ENCODE measurements around the gene KMT2B.
A peak's percentile ranks its signal among the peaks of the same experiment; 100 is the strongest.
"Not testable (repeated sequence)": the region's sequence is repeated elsewhere in the genome, so short reads cannot be mapped to it uniquely, and the experiment has no call there.

KMT2B gene, protein sequence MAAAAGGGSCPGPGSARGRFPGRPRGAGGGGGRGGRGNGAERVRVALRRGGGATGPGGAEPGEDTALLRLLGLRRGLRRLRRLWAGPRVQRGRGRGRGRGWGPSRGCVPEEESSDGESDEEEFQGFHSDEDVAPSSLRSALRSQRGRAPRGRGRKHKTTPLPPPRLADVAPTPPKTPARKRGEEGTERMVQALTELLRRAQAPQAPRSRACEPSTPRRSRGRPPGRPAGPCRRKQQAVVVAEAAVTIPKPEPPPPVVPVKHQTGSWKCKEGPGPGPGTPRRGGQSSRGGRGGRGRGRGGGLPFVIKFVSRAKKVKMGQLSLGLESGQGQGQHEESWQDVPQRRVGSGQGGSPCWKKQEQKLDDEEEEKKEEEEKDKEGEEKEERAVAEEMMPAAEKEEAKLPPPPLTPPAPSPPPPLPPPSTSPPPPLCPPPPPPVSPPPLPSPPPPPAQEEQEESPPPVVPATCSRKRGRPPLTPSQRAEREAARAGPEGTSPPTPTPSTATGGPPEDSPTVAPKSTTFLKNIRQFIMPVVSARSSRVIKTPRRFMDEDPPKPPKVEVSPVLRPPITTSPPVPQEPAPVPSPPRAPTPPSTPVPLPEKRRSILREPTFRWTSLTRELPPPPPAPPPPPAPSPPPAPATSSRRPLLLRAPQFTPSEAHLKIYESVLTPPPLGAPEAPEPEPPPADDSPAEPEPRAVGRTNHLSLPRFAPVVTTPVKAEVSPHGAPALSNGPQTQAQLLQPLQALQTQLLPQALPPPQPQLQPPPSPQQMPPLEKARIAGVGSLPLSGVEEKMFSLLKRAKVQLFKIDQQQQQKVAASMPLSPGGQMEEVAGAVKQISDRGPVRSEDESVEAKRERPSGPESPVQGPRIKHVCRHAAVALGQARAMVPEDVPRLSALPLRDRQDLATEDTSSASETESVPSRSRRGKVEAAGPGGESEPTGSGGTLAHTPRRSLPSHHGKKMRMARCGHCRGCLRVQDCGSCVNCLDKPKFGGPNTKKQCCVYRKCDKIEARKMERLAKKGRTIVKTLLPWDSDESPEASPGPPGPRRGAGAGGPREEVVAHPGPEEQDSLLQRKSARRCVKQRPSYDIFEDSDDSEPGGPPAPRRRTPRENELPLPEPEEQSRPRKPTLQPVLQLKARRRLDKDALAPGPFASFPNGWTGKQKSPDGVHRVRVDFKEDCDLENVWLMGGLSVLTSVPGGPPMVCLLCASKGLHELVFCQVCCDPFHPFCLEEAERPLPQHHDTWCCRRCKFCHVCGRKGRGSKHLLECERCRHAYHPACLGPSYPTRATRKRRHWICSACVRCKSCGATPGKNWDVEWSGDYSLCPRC (N-terminal part only)

DNA sequence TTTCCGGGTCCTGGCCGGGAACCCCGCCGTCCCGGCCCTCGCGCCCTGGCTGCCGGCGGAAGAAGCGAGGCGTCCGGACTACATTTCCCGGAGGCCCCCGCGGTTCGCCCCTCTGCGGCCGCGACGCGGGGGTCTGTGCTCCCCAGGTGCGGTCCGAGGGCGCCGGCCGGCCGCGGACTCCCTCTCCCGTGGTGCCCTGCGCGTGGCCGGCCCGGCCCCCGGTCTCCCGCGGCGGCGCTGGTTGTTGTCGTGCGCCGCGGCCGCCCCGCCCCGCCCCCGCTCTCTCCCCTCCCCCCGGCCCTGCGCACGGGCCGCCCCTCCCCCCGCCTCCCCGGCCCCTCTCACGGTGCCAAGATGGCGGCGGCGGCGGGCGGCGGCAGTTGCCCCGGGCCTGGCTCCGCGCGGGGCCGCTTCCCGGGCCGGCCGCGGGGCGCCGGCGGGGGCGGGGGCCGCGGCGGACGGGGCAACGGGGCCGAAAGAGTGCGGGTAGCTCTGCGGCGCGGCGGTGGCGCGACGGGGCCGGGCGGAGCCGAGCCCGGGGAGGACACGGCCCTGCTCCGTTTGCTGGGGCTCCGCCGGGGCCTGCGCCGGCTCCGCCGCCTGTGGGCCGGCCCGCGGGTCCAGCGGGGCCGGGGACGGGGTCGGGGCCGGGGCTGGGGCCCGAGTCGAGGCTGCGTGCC is at the start of gene KMT2B:
Gene KMT2B, plus strand, starts transcription at position 339 of the 680 bp plus-strand sequence. Its CDS starts 16 bp downstream, at position 355.
- no peak for DNase-seq (ENCODE audit: low spot score)

DNA sequence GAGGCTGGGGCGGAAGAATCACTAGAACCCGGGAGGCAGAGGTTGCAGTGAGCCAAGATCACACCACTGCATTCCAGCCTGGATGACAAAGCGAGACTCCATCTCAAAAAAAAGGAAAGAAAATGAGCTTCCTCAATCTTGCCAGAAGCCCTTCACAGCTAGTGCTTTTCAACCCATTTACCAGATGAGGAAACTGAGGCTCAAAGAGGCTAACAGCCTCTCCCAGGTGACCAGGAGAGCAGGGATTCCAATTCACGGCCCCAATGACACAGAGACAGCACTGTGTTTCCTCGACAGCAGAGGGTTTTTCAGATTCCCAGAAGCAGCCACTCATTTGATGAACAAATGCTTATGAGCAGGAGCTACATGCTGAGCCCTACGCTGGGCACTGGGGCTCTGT is 48.2 kb upstream of the KMT2B start:
- no peak for DNase-seq (ENCODE audit: low spot score)

DNA sequence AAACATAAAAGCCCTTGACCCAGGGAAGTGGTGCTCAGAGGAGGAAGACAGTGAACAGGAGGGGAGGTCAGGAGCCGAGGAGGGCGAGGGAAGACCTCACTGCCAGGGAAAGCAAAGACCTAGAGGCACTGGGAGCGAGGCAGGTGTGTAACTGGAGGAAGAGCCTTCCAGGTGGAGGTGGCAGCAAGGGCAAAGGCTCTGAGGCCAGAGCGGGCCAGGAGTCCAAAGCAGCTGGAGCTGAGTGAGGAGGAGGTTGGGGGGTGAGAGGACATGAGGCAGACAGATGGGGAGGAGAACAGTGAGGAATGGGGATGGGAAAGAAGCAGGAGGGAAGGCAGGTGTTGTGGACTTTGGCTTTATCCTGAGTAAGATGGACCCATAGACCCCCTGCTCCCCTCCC is 47.8 kb upstream of the KMT2B start:
- no peak for DNase-seq (ENCODE audit: low spot score)

DNA sequence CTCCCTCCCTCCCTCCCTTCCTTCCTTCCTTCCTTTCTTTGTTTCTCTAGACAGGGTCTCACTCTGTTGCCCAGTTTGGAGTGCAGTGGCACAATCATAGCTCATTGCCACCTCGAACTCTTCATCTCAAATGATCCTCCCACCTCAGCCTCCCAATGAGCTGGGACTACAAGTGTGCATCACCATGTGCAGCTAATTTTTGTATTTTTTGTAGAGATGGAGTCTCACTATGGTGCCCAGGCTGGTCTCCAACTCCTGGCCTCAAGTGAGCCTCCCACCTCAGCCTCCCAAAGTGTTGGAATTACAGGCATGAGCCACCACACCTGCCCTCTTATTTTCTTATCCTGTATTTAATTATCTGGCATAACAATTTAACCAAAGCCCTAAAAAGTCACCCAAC is 47.1 kb upstream of the KMT2B start:
- DNase-seq (ENCODE audit: low spot score): no peak

DNA sequence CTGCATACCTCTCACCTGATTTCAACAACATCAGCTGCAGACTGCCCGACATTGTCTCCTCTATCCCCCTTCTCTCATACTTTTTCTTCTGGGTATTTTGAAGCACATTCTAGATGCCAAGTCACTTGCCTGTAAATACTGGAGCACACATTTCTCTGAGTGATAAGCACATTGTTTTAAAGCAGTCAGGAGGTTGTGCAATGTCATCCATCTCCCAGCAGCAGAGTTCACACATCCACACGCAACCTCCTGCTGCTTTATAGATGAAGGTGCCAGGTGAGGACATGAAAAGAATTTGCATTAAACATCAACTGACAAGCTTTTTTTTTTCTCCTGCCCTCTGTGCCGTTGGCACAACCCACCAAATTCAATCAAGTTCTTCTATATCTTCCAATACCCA is 46.0 kb upstream of the KMT2B start:
- no peak for DNase-seq (ENCODE audit: low spot score)

DNA sequence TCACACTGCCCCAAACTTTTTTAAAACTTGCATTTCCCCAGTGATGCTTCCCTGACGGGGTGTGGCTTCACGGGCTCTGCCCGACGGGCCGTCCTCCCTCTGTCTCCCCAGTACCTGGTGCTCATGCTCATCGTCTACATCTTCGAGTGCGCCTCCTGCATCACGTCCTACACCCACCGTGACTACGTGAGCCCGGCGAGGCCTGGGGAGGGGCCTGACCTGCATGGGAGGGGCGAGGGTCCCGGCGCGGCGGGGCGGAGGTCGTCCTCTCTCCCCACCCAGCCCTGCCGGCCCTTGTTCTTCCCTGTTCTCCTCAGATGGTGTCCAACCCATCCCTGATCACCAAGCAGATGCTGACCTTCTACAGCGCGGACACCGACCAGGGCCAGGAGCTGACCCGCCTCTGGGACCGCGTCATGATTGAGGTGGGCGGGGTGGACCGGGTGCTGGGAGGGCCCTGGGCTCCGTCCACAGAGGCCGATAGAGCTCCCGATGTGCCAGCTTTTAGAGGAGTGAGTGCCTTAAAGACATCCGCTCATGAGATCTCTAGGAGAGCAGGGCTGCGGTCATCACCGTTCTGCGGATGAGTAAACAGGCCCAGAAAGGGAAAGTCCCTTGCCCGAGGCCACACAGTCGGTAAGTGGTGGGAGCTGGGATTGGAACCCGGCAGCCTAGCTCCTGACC is 44.5 kb upstream of the KMT2B start:
- peak; percentile 27 for DNase-seq (ENCODE audit: low spot score)

DNA sequence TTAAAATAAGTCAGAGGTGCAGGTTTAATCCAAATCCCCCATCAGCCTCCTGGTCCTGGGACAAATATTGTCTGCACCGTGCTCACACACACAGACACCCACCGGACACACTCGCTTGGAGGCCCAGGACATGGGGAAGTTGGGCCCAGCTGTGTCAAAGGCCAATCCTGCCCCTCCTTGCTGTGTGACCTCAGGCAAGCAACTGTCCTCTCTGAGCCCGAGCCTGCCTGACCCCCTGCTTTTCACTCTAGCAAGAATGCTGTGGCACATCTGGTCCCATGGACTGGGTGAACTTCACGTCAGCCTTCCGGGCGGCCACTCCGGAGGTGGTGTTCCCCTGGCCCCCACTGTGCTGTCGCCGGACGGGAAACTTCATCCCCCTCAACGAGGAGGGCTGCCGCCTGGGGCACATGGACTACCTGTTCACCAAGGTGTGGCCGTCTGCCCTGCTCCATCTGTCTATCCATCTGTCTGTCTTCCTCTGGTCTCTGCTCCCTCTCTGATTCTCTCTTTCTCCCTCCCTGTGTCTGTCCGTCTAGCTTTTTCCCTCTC is 42.1 kb upstream of the KMT2B start:
- DNase-seq (ENCODE audit: low spot score): no peak

DNA sequence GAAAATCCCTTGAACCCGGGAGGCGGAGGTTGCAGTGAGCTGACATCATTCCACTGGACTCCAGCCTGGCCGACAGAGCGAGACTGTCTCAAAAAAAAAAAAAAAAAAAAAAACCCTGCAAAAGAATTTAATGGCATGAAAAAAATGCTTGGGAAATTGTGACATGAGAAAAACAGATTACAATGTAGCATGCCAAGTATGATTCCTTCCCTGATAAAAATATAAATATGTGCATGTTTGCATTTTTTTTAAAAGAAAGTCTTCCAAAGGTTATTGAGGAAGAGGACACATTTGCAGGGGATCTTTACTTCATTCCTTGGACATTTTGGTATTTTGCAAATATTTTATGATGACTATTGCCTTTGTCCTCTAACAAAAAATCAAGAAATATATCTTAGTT is 28.0 kb upstream of the KMT2B start:
- no peak for DNase-seq (ENCODE audit: low spot score)

DNA sequence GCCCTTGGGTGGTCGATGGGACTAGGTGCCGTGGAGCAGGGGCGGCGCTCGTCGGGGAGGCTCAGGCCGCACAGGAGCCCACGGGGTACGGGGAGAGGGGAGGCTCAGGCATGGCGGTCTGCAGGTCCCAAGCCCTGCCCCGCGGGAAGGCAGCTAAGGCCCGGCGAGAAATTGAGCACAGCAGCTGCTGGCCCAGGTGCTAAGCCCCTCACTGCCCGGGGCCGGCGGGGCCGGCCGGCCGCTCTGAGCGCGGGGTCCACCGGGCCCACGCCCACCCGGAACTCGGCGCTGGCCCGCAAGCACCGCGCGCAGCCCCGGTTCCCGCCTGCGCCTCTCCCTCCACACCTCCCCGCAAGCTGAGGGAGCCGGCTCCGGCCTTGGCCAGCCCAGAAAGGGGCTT is 26.7 kb upstream of the KMT2B start:
- not testable (repeated sequence) for DNase-seq (ENCODE audit: low spot score)

DNA sequence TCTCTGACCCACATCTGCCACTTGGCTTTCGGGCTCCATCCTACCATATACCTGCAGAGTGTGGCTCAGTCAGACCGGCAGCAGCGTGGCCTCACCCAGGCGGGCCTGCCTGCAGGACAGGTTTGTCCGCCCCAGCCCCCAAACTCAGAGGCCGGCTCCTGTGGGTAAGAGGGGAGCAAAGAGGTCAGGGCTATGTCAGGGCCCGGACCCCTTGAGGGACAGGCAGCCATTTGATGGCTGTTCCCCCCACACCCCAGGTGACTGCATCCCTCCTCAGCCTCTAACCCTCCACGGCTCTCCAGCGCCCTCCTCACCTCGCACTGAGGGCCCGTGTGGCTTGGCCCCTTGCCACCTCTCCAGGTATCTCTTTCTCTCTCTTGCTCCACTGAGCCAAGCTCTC is 25.8 kb upstream of the KMT2B start:
- DNase-seq (ENCODE audit: low spot score): no peak

DNA sequence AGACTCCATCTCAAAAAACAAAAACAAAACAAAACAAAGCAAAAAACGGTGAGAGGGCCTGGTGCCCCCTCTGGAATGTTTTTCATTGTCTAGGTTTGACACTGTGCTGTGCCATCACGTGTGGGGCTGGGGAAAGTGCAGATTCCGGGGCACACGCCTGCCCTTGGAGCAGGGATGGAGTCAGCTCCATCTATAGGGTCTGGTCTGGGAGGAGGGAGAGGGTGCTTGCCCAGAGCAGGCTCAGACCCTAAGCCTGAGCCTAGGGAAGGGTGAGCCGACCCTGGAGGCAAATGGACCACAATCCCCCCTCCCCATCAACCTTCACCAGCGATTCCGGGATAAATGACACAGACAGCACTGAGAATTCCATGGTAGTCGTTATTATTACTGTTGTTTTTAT is 24.4 kb upstream of the KMT2B start:
- DNase-seq (ENCODE audit: low spot score): no peak

DNA sequence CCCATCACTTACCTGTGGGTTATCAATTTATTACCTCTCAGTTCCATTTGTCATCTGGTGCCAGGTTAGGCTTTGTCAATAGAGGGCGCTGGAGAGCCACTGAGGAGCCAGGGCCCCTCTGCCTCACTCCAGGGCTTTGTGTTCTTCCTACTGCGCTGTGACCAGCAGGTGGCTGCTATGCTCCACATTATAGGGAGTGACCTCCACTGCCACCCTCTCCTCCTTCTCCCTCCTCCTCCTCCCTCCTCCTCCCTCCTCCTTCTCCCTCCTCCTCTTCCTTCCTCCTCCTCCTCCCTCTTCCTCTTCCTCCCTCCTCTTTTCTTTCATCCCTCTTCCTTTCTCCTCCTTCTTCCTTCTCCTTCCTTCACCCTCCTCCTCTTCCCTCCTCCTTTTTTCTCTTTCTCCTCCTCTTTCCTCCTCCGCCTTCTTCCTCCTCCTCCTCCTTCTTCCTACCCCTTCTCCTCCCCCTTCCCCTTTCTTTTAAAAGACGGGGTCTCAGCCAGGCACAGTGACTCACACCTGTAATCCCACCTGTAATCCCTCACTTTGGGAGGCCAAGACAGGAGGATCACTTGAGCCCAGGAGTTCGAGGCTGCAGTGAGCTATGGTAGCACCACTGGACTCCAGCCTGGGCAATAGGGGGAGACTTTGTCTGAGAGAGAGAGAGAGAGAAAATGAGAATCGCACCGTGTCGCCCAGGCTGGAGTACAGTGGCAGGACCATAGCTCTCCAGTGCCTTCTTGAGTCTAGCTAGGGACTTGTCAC is 23.8 kb upstream of the KMT2B start:
- peak; percentile 90 for DNase-seq (ENCODE audit: low spot score)

DNA sequence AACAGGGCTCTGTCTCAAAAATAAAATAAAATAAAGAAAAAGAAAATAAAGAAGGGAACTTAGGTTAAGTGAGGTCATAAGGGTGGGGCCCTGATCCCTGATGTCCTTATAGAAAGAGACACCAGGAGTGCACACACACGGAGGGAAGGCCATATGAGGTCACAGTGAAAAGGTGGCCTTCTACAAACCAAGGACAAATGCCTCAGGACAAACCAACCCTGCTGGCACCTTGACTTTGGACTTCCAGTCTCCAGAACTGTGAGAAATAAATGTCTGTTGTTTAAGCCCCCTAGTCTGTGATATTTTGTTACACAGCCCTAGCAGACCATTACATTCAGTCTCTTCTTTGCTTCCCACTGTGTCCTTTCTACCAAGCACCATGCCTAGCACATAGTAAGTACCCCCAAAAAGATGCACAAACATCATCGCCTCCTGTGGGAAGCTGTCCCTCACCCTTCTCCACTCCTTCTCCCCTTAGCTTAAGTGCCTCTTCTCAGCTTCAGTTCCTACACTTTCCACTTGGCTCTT is 21.8 kb upstream of the KMT2B start:
- no peak for DNase-seq (ENCODE audit: low spot score)

DNA sequence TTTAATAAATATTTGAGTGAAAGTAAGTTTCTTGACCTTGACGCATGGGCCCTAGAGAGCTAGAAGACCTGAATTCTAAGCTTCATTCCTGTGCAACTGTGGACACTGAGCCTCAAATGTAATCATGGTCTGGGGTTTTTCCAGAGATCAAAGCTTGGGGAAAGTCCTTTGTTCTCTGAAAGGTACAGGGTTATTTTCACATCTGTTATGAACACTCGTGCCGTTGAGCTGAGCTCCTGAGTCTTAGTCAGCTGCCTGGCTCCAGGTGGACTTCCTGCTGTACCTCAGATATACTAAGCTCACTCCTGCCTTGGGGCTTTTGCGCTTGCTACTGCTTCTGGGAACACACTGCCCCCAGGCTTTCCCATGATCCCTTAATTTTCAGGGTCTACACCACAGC is 21.0 kb upstream of the KMT2B start:
- no peak for DNase-seq (ENCODE audit: low spot score)

DNA sequence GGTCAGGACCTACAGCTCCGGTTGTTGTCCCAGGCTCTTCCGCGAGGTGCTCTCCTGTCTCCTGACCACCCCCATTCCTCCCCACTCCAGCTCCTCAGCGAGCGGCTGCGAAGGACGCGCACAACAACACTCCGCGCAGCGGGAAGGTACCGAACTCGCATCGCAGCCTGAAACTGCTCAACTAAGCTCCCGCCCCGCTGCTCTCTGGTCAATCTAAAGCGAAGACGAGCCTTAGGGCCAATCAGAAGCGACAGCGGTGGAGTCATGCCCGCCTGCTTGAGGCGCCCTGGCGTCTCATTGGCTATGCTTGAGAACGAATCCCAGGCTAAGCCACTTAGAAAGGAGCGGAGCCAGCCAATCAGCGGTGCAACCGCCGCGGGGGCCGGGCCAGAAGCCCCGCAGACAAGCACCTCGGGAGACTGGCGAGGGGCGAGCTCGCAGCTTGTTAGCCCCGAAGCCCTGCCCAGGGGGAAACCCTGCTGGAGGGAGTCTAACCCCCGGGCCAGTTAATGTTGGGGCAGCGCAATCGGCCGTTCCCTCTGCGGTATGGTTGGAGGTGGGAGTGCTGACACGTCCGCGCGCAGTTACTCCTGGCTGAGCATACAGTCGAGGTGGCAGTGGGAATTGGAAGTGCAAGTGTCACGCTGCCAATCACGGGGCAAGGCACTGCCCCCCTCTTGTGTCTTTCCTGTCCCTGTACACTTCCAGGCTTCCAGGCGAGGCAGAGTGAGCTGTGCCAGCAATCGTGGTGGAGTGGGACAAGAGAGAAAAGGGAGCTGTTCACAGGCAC is 15.4 kb upstream of the KMT2B start:
- DNase-seq (ENCODE audit: low spot score): peak; percentile 95

DNA sequence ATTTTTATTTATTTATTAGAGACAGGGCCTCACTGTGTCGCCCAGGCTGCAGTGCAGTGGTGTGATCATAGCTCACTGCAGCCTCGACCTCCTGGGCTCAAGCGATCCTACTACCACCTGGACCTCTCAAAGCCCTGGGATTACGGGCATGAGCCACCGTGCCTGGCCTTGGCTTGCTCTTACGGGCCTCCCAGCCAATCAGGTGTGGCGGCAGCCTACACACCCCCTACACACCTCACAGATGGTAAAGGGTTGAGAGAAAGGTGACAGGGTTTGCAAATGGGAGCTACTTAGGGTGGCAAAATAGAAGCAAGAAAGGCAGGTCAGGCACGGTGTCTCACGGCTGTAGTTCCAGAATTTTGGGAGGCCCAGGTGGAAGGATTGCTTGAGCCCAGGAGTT is 14.5 kb upstream of the KMT2B start:
- DNase-seq (ENCODE audit: low spot score): no peak

DNA sequence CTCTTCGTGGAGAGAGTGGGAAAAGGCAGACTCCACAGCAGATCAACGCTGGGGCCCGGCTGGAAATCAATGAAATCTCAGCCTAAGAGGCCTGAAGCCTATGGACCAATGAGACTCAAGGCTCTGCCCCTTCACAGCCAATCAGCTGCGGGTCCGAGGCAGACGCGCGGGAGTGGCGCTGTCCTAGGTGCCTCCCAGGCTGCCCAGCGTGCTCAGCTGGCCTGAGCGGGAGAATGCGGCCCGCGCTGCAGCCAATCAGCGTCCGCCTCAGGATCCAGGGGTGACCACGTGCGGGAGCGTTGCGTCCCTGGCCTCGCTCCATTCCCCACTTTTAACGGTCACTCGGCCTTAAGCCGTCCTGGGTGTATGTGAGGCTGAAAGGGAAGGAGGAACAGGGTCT is 13.6 kb upstream of the KMT2B start, which contains the start of gene ZBTB32:
Gene ZBTB32, plus strand, starts transcription at position 341 of the 400 bp plus-strand sequence. CDS start 10,069 bp downstream, outside the sequence.
- no peak for DNase-seq (ENCODE audit: low spot score)

DNA sequence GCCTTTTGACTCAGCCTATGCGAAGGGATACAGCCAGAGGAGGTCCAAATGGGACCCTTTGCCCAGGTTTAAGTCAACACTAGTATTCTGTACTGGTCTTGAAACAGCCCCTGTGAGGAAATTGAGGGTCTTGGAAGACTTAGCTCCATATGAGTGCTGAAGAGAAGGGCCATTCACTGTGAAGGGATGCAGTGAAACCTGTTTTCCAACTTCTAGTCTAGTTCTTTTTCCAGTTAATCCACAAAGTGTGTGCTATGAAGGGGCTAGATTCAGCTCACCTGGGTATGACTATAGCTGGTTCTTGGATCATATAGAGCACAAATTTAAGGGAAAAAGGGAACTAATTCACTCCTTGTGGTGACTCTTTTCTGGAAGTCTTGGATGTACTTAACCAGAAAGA is 9.4 kb upstream of the KMT2B start:
- DNase-seq (ENCODE audit: low spot score): no peak

Data from CD4-positive, alpha-beta T cell treated with Interleukin-6 at 100 ng/mL for 8 hours (primary cell).